IMR-90 (cell line): Measurements from ENCODE around the gene ST3GAL5. TPM values are rescaled to one million over a fixed set of nuclear protein-coding genes. Genes with fewer than 3 reads are reported as not detected.

Experiments used
- ATAC-seq: fragments of 200-7000 bp; cut with Tn5 transposase; 2 replicates; pipeline ENCODE4 v1.9.1; 2020; ENCODE audit warnings: low read depth, mild to moderate bottlenecking, moderate library complexity
- BruUV-seq: library from RNA; stranded (reverse); fragments of 400-500 nt; replicated peaks from 2 replicates; lab custom pipeline; 2021; lab: Mats Ljungman, UMichigan
- CTCF ChIA-PET: fragments of 300-600 bp; formaldehyde crosslinking; extraction: SDS; loops from one replicate; lab custom pipeline; 2021; ENCODE audit warnings: antibody characterized with exemption; lab: Yijun Ruan, JAX
- POLR2A ChIA-PET: fragments of 300-600 bp; sonication (Branson Sonifier 250); formaldehyde crosslinking; loops from one replicate; lab custom pipeline; 2022; ENCODE audit warnings: antibody characterized with exemption; ENCODE audit not compliant: unreplicated experiment; lab: Charles Lee
- DNase-seq: peaks from one replicate; pipeline ENCODE4 v3.0.0; 2013
- H2AFZ ChIP-seq: replicated peaks from 2 replicates; pipeline ENCODE3; 2013; ENCODE audit warnings: low read length, mild to moderate bottlenecking; ENCODE audit not compliant: poor library complexity
- H2AK5ac ChIP-seq: 2 replicates; pipeline ENCODE4 v1.6.1; 2013; ENCODE audit warnings: low read depth, low read length, inconsistent platforms
- H2AK9ac ChIP-seq: replicated peaks from 2 replicates; pipeline ENCODE3; 2013; ENCODE audit warnings: mild to moderate bottlenecking, low read depth, low read length, moderate library complexity; ENCODE audit not compliant: poor library complexity
- H2BK120ac ChIP-seq: 2 replicates; pipeline ENCODE4 v1.6.1; 2013; ENCODE audit warnings: low read depth, low read length, inconsistent platforms
- H2BK15ac ChIP-seq: 3 replicates; pipeline ENCODE4 v1.6.1; 2013; ENCODE audit warnings: low read depth, low read length, inconsistent platforms
- H2BK20ac ChIP-seq: 2 replicates; pipeline ENCODE4 v1.6.1; 2013; ENCODE audit warnings: low read depth, mild to moderate bottlenecking, inconsistent platforms, low read length, moderate library complexity
- H2BK5ac ChIP-seq: 2 replicates; pipeline ENCODE4 v1.6.1; 2013; ENCODE audit warnings: mild to moderate bottlenecking, low read depth, low read length, inconsistent platforms; ENCODE audit not compliant: poor library complexity, severe bottlenecking
- H3K14ac ChIP-seq: replicated peaks from 2 replicates; pipeline ENCODE4 v1.6.1; 2013; ENCODE audit warnings: low read depth, low read length, inconsistent platforms
- H3K18ac ChIP-seq: 2 replicates; pipeline ENCODE4 v1.6.1; 2013; ENCODE audit warnings: low read depth, low read length, control low read depth
- H3K23ac ChIP-seq: 2 replicates; pipeline ENCODE4 v1.6.1; 2013; ENCODE audit warnings: low read depth, low read length, inconsistent platforms
- H3K27ac ChIP-seq: 2 replicates; pipeline ENCODE4 v1.5.1; 2013; ENCODE audit warnings: mild to moderate bottlenecking, control low read depth, low read length; ENCODE audit not compliant: insufficient read depth
- H3K27me3 ChIP-seq: 2 replicates; pipeline ENCODE4 v1.6.1; 2013; ENCODE audit warnings: low read length; ENCODE audit not compliant: control insufficient read depth, insufficient read depth
- H3K36me3 ChIP-seq: 2 replicates; pipeline ENCODE4 v1.6.1; 2013; ENCODE audit warnings: low read length, mixed read lengths; ENCODE audit not compliant: control insufficient read depth, insufficient read depth
- H3K4ac ChIP-seq: 2 replicates; pipeline ENCODE4 v1.6.1; 2013; ENCODE audit warnings: low read depth, low read length, inconsistent platforms
- H3K4me1 ChIP-seq: 2 replicates; pipeline ENCODE4 v1.6.1; 2013; ENCODE audit warnings: low read length, mixed read lengths; ENCODE audit not compliant: control insufficient read depth, insufficient read depth
- H3K4me2 ChIP-seq: 2 replicates; pipeline ENCODE4 v1.6.1; 2013; ENCODE audit warnings: low read depth, mild to moderate bottlenecking, control low read depth, low read length, moderate library complexity
- H3K4me3 ChIP-seq: 2 replicates; pipeline ENCODE4 v1.5.1; 2013; ENCODE audit warnings: low read depth, mild to moderate bottlenecking, control low read depth, low read length, moderate library complexity; ENCODE audit not compliant: insufficient read depth
- H3K56ac ChIP-seq: 2 replicates; pipeline ENCODE4 v1.6.1; 2013; ENCODE audit warnings: low read length, inconsistent platforms; ENCODE audit not compliant: insufficient read depth; ENCODE audit errors: extremely low read depth
- H3K79me1 ChIP-seq, 2 experiments: 2 replicates each; pipeline ENCODE4 v1.6.1; 2013; ENCODE audit warnings: low read length in 2 of 2, inconsistent platforms in 1 of 2, low read depth in 1 of 2
- H3K9ac ChIP-seq: 2 replicates; pipeline ENCODE4 v1.6.1; 2013; ENCODE audit warnings: low read depth, low read length, control low read depth
- H3K9me1 ChIP-seq: 2 replicates; pipeline ENCODE4 v1.6.1; 2013; ENCODE audit warnings: low read length, inconsistent platforms; ENCODE audit not compliant: insufficient read depth
- H3K9me3 ChIP-seq: 2 replicates; pipeline ENCODE4 v1.6.1; 2013; ENCODE audit warnings: low read length; ENCODE audit not compliant: control insufficient read depth, insufficient read depth
- H4K20me1 ChIP-seq: 2 replicates; pipeline ENCODE4 v1.6.1; 2013; ENCODE audit warnings: low read length, inconsistent platforms; ENCODE audit not compliant: insufficient read depth
- H4K5ac ChIP-seq: 2 replicates; pipeline ENCODE4 v1.6.1; 2013; ENCODE audit warnings: mild to moderate bottlenecking, low read depth, low read length, control low read depth
- H4K8ac ChIP-seq, 2 experiments: 2 replicates each; pipeline ENCODE4 v1.6.1; 2013; ENCODE audit warnings: low read depth in 2 of 2, low read length in 2 of 2, control low read depth in 1 of 2, inconsistent platforms in 1 of 2
- H4K91ac ChIP-seq: 2 replicates; pipeline ENCODE4 v1.6.1; 2013; ENCODE audit warnings: low read depth, low read length, inconsistent platforms; ENCODE audit not compliant: insufficient read depth
- FOS ChIP-seq: fragments of 150-350 bp; IDR thresholded peaks from 2 replicates; pipeline ENCODE4 v1.6.1; 2016; ENCODE audit warnings: low read depth, low read length
- MAFK ChIP-seq: IDR thresholded peaks from 2 replicates; pipeline ENCODE4 v1.6.1; 2012; ENCODE audit warnings: low read depth, low read length, improper control_type of control experiment
- MXI1 ChIP-seq: IDR thresholded peaks from 2 replicates; pipeline ENCODE4 v1.6.1; 2012; ENCODE audit warnings: low read depth, mild to moderate bottlenecking, low read length, moderate library complexity, borderline replicate concordance
- RAD21 ChIP-seq: IDR thresholded peaks from 2 replicates; pipeline ENCODE4 v1.6.1; 2012; ENCODE audit warnings: low read length, improper control_type of control experiment
- RFX5 ChIP-seq: IDR thresholded peaks from 2 replicates; pipeline ENCODE4 v1.8.0; 2012; ENCODE audit warnings: low read depth, mild to moderate bottlenecking, low read length, moderate library complexity
- WGBS, 2 experiments: methylation state at CpG; one replicate each; pipeline versions ENCODE4 v1.1.5 to v1.1.7; 2013; ENCODE audit warnings: missing lambda C conversion rate in 2 of 2; ENCODE audit not compliant: insufficient read length in 1 of 2; ENCODE audit errors: extremely low coverage in 2 of 2; 5-methylcytosine and 5-hydroxymethylcytosine counted together
- dilution Hi-C: fragments of 300-500 bp; cut with HindIII; formaldehyde crosslinking; loops from one replicate; pipeline ENCODE4 v1.14.3; 2018; ENCODE audit warnings: low sequenced_read_pairs; ENCODE audit not compliant: unreplicated experiment
- in situ Hi-C: fragments of 300-500 bp; cut with MboI; formaldehyde crosslinking; loops from 3 replicates; pipeline ENCODE4 v1.14.3; 2019; ENCODE audit warnings: low sequenced_read_pairs, inconsistent platforms, mixed read lengths
- intact Hi-C: fragments of 100-400 bp; cut with micrococcal nuclease; formaldehyde crosslinking; loops from 2 replicates; pipeline ENCODE4 v1.10.0; 2022
- polyA plus RNA-seq, 3 experiments: library from polyadenylated mRNA; depleted of rRNA; stranded (reverse); fragments of >200 nt; gene quantifications; 2 replicates each; pipeline ENCODE4 v1.2.3, GENCODE V29; 2012; ENCODE audit warnings: low replicate concordance in 1 of 3
- total RNA-seq: library from RNA; depleted of rRNA; stranded (reverse); fragments of >200 nt; gene quantifications from 2 replicates; pipeline ENCODE4 v1.2.3, GENCODE V29; 2012
- TF ChIP-seq, protein P1 (sequence below): fragments of 150-350 bp; IDR thresholded peaks from 2 replicates; pipeline ENCODE4 v1.6.1; 2017; ENCODE audit warnings: mild to moderate bottlenecking, antibody characterized with exemption, low read length, low read depth

Gene ST3GAL5
- total and polyA plus RNA-seq, 2 of the 4 experiments (the other 2 are of a cell fraction), result 16.8 to 21.0 TPM

DNA sequence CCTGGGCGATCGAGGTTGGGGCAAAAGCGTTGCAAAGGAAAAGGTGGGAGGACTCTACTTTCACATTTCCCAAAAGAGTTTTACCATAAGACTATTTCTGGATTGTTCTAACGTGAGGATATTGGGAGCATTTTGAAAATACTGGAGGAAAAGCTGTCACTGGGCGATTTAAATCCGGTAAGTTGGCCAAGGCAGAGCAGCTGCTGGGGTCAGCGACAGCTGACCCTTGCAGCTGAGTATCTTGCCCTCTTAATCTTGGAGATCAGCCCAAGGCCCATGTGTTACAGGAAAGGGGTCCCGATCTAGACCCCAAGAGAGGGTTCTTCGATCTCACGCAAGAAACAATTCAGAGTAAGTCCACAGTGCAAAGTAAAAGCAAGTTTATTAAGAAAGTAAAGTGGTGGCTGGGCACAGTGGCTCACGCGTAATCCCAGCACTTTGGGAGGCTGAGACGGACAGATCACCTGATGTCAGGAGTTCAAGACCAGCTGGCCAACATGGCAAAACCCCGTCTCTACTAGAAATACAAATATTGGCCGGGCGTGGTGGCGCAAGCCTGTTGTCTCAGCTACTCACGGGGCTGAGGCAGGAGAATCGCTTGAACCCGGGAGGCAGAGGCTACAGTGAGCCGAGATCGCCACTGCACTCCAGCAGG, 964 bp upstream of the ST3GAL5 start:
- no TSS peak for BruUV-seq

More for the DNA sequence above, 964 bp upstream of the ST3GAL5 start:
- Histone ChIP-seq H3K56ac (peak overlapping the region; percentile 79), H4K5ac (no peak overlapping the region; the same call in 1 of the 2 replicates), H3K4me3 (peak overlapping the region; percentile 55), H2BK15ac (peak overlapping the region; percentile 6; the same call in 1 of the 3 replicates), H4K91ac (peak overlapping the region; percentile 10; the same call in 1 of the 2 replicates), H3K9me1 (peaks cover 9% of the 10 kb centered on the region; the same call in 1 of the 2 replicates), H2AFZ (peak overlapping the region; percentile 88), H3K27ac (peak overlapping the region; percentile 47), H3K18ac (peak overlapping the region; percentile 59), H2BK5ac (peak overlapping the region; percentile 12), H3K4me1 (peaks cover 17% of the 10 kb centered on the region), H3K27me3 (no peaks in the 10 kb centered on the region), H3K79me1 (peaks cover 0 to 13% of the 10 kb centered on the region in 2 experiments; a peak in 2 of 4 replicates), H2AK9ac (peak overlapping the region; percentile 29), H2BK20ac (peak overlapping the region; percentile 3), H2AK5ac (no peak overlapping the region), H4K20me1 (0 out of 2 replicates have a peak, but pooled peaks cover 5% of the 10 kb centered on the region), H3K9me3 (no peaks in the 10 kb centered on the region), H3K23ac (peak overlapping the region; percentile 66; the same call in 1 of the 2 replicates), H3K9ac (peak overlapping the region; percentile 68), H3K4me2 (peak overlapping the region; percentile 69), H2BK120ac (peak overlapping the region; percentile 42), H3K36me3 (no peaks in the 10 kb centered on the region), H3K4ac (peak overlapping the region; percentile 31), H3K14ac (peak overlapping the region; percentile 13; the same call in 1 of the 2 replicates), H4K8ac (peak overlapping the region; percentile 32 to 38; a peak in 2 of 4 replicates)
- intact Hi-C loops, result loop anchor here (1.0 to 5.0 kb wide), 5 partner anchors 62 to 189 kb away; no protein-coding TSS in a partner anchor
- DNase-seq (no peak), ATAC-seq (no peak)
- in situ Hi-C loops, result no loop called here
- ChIA-PET CTCF (interaction anchor here (0.6 to 1.8 kb wide), 12 partner anchors 12 to 190 kb away, joined by 3 to 6 read pairs (median 4); no protein-coding TSS in a partner anchor), POLR2A (no interaction called here)
- WGBS, 2 experiments, result 44% methylated on average over 8 of the region's 22 CpGs; no CpG with 5 or more reads in 1 of the 2 experiments
- dilution Hi-C loops, result no loop called here
- TF ChIP-seq, protein P1, sequence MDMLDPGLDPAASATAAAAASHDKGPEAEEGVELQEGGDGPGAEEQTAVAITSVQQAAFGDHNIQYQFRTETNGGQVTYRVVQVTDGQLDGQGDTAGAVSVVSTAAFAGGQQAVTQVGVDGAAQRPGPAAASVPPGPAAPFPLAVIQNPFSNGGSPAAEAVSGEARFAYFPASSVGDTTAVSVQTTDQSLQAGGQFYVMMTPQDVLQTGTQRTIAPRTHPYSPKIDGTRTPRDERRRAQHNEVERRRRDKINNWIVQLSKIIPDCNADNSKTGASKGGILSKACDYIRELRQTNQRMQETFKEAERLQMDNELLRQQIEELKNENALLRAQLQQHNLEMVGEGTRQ, result no peak
- TF ChIP-seq FOS, result no peak
- no peak for TF ChIP-seq MAFK
- no peak for TF ChIP-seq RAD21
- no peak for TF ChIP-seq RFX5
- no peak for TF ChIP-seq MXI1
